ENCODE results near the gene RNF5.
"Not testable (repeated sequence)": the region's sequence is repeated elsewhere in the genome, so short reads cannot be mapped to it uniquely, and the experiment has no call there.

RNF5 gene

GRCh38 chr6:32192608-32193039, 14.4 kb downstream of the RNF5 start, which contains the start of gene GPSM3:
GPSM3 (minus strand) TSS chr6:32192643; CDS start chr6:32192513, 130 bp downstream.
- TF ChIP-seq CTCF (conservative IDR thresholded peaks at IDR 0.05; ENCODE audit: low read depth, low read length), result no peak
- H3K4me3 ChIP-seq (ENCODE audit: low read length), result no peak within 1 kb of the TSS
- no peak for DNase-seq (ENCODE audit: low read depth)

GRCh38 chr6:32193096-32193495, 14.9 kb downstream of the RNF5 start:
- not testable (repeated sequence) for DNase-seq (ENCODE audit: low read depth); H3K4me3 ChIP-seq (ENCODE audit: low read length)

- DNase-seq (ENCODE audit: low read depth), result no peak
- no peak for TF ChIP-seq CTCF (conservative IDR thresholded peaks at IDR 0.05; ENCODE audit: low read depth, low read length)
- H3K4me3 ChIP-seq (ENCODE audit: low read length), result no peak overlapping the region
These were observed 16.2 kb downstream of the RNF5 start for GRCh38 chr6:32194388-32194787.

- peak; percentile 66 for TF ChIP-seq CTCF (conservative IDR thresholded peaks at IDR 0.05; ENCODE audit: low read depth, low read length)
- H3K4me3 ChIP-seq (ENCODE audit: low read length), result peak overlapping the region; percentile 49
- DNase-seq (ENCODE audit: low read depth), result no peak
These were observed 16.8 kb downstream of the RNF5 start for GRCh38 chr6:32194825-32195651.

- peak; percentile 98 for DNase-seq (ENCODE audit: low read depth)
- peak; percentile 43 for TF ChIP-seq CTCF (conservative IDR thresholded peaks at IDR 0.05; ENCODE audit: low read depth, low read length)
- H3K4me3 ChIP-seq (ENCODE audit: low read length), result peak overlapping the region; percentile 88
These were observed 17.4 kb downstream of the RNF5 start for GRCh38 chr6:32195652-32195901.

GRCh38 chr6:32195902-32196681, 17.9 kb downstream of the RNF5 start:
- peak overlapping the region; percentile 88 for H3K4me3 ChIP-seq (ENCODE audit: low read length)
- no peak for TF ChIP-seq CTCF (conservative IDR thresholded peaks at IDR 0.05; ENCODE audit: low read depth, low read length)
- DNase-seq (ENCODE audit: low read depth), result peak; percentile 84

- H3K4me3 ChIP-seq (ENCODE audit: low read length), result peak overlapping the region; percentile 88
- DNase-seq (ENCODE audit: low read depth), result no peak
- peak; percentile 8 for TF ChIP-seq CTCF (conservative IDR thresholded peaks at IDR 0.05; ENCODE audit: low read depth, low read length)
These were observed 18.7 kb downstream of the RNF5 start for GRCh38 chr6:32196682-32197616.

Data from retinal pigment epithelial cell (primary cell).